Thymus (tissue), 11 donors: ENCODE measurements around the gene SEZ6L. TPM values are rescaled to one million over a fixed set of nuclear protein-coding genes. Genes with fewer than 3 reads are reported as not detected.

Experiments
- DNase-seq, 9 donors: peaks; one replicate each; pipeline ENCODE4 v3.0.0-alpha.2; 2013; ENCODE audit warnings: low spot score in 9 of 9, low read depth in 6 of 9, missing footprints in 1 of 9
- H3K27ac ChIP-seq, 2 donors: one replicate each; pipeline ENCODE4 v1.5.1; 2013; ENCODE audit warnings: control low read depth in 1 of 2, low read depth in 1 of 2, low read length in 1 of 2, mild to moderate bottlenecking in 1 of 2, moderate library complexity in 1 of 2
- H3K27me3 ChIP-seq, 2 donors: one replicate each; pipeline ENCODE4 v1.5.1; 2013; ENCODE audit warnings: low read length in 1 of 2; ENCODE audit not compliant: control insufficient read depth in 2 of 2, insufficient read depth in 1 of 2
- H3K36me3 ChIP-seq, 2 donors: one replicate each; pipeline ENCODE4 v1.5.1; 2013; ENCODE audit warnings: low read length in 1 of 2, mild to moderate bottlenecking in 1 of 2, moderate library complexity in 1 of 2; ENCODE audit not compliant: control insufficient read depth in 2 of 2, insufficient read depth in 2 of 2
- H3K4me1 ChIP-seq, 2 donors: one replicate each; pipeline ENCODE4 v1.5.1; 2013; ENCODE audit warnings: low read length in 2 of 2; ENCODE audit not compliant: control insufficient read depth in 2 of 2, insufficient read depth in 2 of 2
- H3K4me3 ChIP-seq, 2 donors: one replicate each; pipeline ENCODE4 v1.5.1; 2013; ENCODE audit warnings: low read length in 2 of 2, control low read depth in 1 of 2, mild to moderate bottlenecking in 1 of 2
- H3K9me3 ChIP-seq, 2 donors: one replicate each; pipeline ENCODE4 v1.5.1; 2013; ENCODE audit warnings: low read length in 1 of 2, mild to moderate bottlenecking in 1 of 2; ENCODE audit not compliant: control insufficient read depth in 2 of 2, insufficient read depth in 1 of 2
- WGBS: extraction: QIAGEN DNeasy Blood & Tissue Kit; methylation state at CpG from one replicate; pipeline ENCODE4 v1.1.7; 2013; 5-methylcytosine and 5-hydroxymethylcytosine counted together
- polyA plus RNA-seq: library from polyadenylated mRNA; stranded (reverse); fragments of 200-250 nt; gene quantifications from one replicate; pipeline ENCODE4 v1.2.3, GENCODE V29; 2013
- total RNA-seq: library from RNA; stranded (reverse); fragments of 120-200 nt; gene quantifications from one replicate; pipeline ENCODE4 v1.2.4, GENCODE V29; 2013
- donor health status: healthy.

SEZ6L gene
- total and polyA plus RNA-seq, 2 donors: 0.37 to 0.90 TPM

- no peaks in the 10 kb centered on the region for H3K27me3 ChIP-seq
- no peaks in the 10 kb centered on the region for H3K36me3 ChIP-seq
- no peak for DNase-seq
- H3K27ac ChIP-seq: no peak overlapping the region
- no peak overlapping the region for H3K4me3 ChIP-seq
- 91% methylated on average over 7 of the region's 7 CpGs for WGBS
- H3K9me3 ChIP-seq: no peaks in the 10 kb centered on the region
- H3K4me1 ChIP-seq: no peaks in the 10 kb centered on the region
Measured at GRCh38 chr22:26226538-26227297, 57.5 kb downstream of the SEZ6L start.

GRCh38 chr22:26229910-26230309, 60.6 kb downstream of the SEZ6L start:
- no peak for DNase-seq
- H3K4me1 ChIP-seq: no peaks in the 10 kb centered on the region
- no peak overlapping the region for H3K27ac ChIP-seq
- no peaks in the 10 kb centered on the region for H3K27me3 ChIP-seq
- H3K36me3 ChIP-seq: no peaks in the 10 kb centered on the region
- H3K4me3 ChIP-seq: no peak overlapping the region
- WGBS: 94% methylated on average over 4 of the region's 4 CpGs
- H3K9me3 ChIP-seq: no peaks in the 10 kb centered on the region

GRCh38 chr22:26234296-26234695, 65.0 kb downstream of the SEZ6L start:
- Histone ChIP-seq H3K4me3 (no peak overlapping the region), H3K4me1 (no peaks in the 10 kb centered on the region), H3K9me3 (no peaks in the 10 kb centered on the region), H3K36me3 (no peaks in the 10 kb centered on the region), H3K27ac (no peak overlapping the region), H3K27me3 (no peaks in the 10 kb centered on the region)
- no peak for DNase-seq
- WGBS: 52% methylated on average over 5 of the region's 5 CpGs

GRCh38 chr22:26235792-26236487, 66.7 kb downstream of the SEZ6L start:
- no peak for DNase-seq
- Histone ChIP-seq H3K4me3 (no peak overlapping the region), H3K9me3 (no peaks in the 10 kb centered on the region), H3K27me3 (no peaks in the 10 kb centered on the region), H3K4me1 (no peaks in the 10 kb centered on the region), H3K27ac (no peak overlapping the region), H3K36me3 (no peaks in the 10 kb centered on the region)
- 92% methylated on average over 11 of the region's 11 CpGs for WGBS

GRCh38 chr22:26236991-26237390, 67.7 kb downstream of the SEZ6L start:
- Histone ChIP-seq H3K27ac (no peak overlapping the region), H3K4me3 (no peak overlapping the region), H3K4me1 (no peaks in the 10 kb centered on the region), H3K9me3 (no peaks in the 10 kb centered on the region), H3K27me3 (no peaks in the 10 kb centered on the region), H3K36me3 (no peaks in the 10 kb centered on the region)
- DNase-seq: no peak
- whole genome bisulfite sequencing: 92% methylated on average over 6 of the region's 6 CpGs

- Histone ChIP-seq H3K4me1 (no peaks in the 10 kb centered on the region), H3K9me3 (no peaks in the 10 kb centered on the region), H3K27ac (no peak overlapping the region), H3K27me3 (no peaks in the 10 kb centered on the region), H3K36me3 (no peaks in the 10 kb centered on the region), H3K4me3 (no peak overlapping the region)
- DNase-seq: no peak
- WGBS: 85% methylated on average over 3 of the region's 3 CpGs
Measured at GRCh38 chr22:26238596-26238995, 69.3 kb downstream of the SEZ6L start.

GRCh38 chr22:26239581-26239980, 70.3 kb downstream of the SEZ6L start:
- no peaks in the 10 kb centered on the region for H3K9me3 ChIP-seq
- no peaks in the 10 kb centered on the region for H3K27me3 ChIP-seq
- no peaks in the 10 kb centered on the region for H3K4me1 ChIP-seq
- H3K36me3 ChIP-seq: no peaks in the 10 kb centered on the region
- no peak overlapping the region for H3K4me3 ChIP-seq
- H3K27ac ChIP-seq: no peak overlapping the region
- 16% methylated on average over 4 of the region's 4 CpGs for WGBS
- DNase-seq: no peak

- Histone ChIP-seq H3K4me3 (no peak overlapping the region), H3K27ac (no peak overlapping the region), H3K9me3 (no peaks in the 10 kb centered on the region), H3K27me3 (no peaks in the 10 kb centered on the region), H3K4me1 (no peaks in the 10 kb centered on the region), H3K36me3 (no peaks in the 10 kb centered on the region)
- 97% methylated on average over 8 of the region's 8 CpGs for WGBS
- DNase-seq: no peak
Measured at GRCh38 chr22:26241361-26241760, 72.1 kb downstream of the SEZ6L start.

- H3K27me3 ChIP-seq: no peaks in the 10 kb centered on the region
- H3K4me3 ChIP-seq: no peak overlapping the region
- no peak for DNase-seq
- WGBS: 75% methylated on average over 7 of the region's 7 CpGs
- H3K36me3 ChIP-seq: no peaks in the 10 kb centered on the region
- H3K4me1 ChIP-seq: no peaks in the 10 kb centered on the region
- H3K9me3 ChIP-seq: no peaks in the 10 kb centered on the region
- no peak overlapping the region for H3K27ac ChIP-seq
Measured at GRCh38 chr22:26245001-26245400, 75.7 kb downstream of the SEZ6L start.
